ENCODE measurements around the gene SOX5. TPM values are rescaled to one million over a fixed set of nuclear protein-coding genes. Genes with fewer than 3 reads are reported as not detected.

The SOX5 gene
- total RNA-seq, 4 donors from 2014 or later: 13.2 to 32.4 (median 23.3) TPM

DNA sequence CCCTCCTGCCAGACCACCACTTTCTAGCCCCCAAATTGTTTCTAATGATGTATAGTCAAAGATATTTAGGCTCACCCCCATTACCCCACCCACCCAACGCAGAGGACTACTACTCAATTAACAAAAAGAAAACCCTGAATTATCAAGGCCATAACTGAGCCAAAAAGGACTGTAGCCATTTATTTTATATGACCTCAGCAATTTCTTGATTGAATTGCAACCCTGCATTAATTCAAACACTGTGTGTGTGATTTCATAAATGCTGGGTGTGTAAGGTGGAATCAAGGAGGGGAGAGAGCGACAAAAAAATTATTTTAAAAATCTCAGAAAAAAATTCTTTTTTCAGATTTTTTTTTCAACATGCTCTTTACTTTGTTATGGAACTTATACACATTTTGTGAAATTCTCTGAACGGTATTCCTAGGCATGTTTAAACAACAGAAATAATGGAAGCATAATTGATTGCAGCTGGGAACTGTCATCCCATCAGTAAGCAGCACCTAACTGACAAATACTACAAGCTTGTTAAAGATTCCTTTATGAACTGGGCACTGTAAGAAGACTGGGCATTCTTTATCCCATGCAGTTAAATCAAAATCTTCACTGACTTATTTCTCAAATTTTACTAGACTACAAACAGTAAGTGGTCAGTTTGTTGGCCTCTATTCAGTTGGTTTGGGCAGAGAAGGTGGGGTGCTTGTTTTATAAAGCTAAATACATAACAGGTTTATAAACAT lies 179.1 kb downstream of the SOX5 start:
- no peaks in the 10 kb centered on the region for H3K4me1 ChIP-seq
- no peak for DNase-seq
- no peak for TF ChIP-seq CTCF (IDR thresholded peaks at IDR 0.05)
- TF ChIP-seq POLR2A (IDR thresholded peaks at IDR 0.05): no peak
- 88 to 91% methylated on average over 3 of the region's 3 CpGs for WGBS, 2 donors
- intact Hi-C loops (cut with DNase I): no loop called here
- H3K9me3 ChIP-seq: no peaks in the 10 kb centered on the region
- H3K4me3 ChIP-seq (replicated peaks in 1 of 3): no peak overlapping the region
- H3K36me3 ChIP-seq: no peaks in the 10 kb centered on the region
- H3K27ac ChIP-seq: no peak overlapping the region
- H3K27me3 ChIP-seq: no peaks in the 10 kb centered on the region

GRCh38 chr12:23767834-23768233 lies 181.6 kb downstream of the SOX5 start:
- Histone ChIP-seq H3K4me3 (replicated peaks in 1 of 3) (no peak overlapping the region), H3K9me3 (no peaks in the 10 kb centered on the region), H3K4me1 (no peaks in the 10 kb centered on the region), H3K36me3 (no peaks in the 10 kb centered on the region), H3K27me3 (no peaks in the 10 kb centered on the region), H3K27ac (no peak overlapping the region)
- intact Hi-C loops (cut with DNase I): no loop called here
- DNase-seq: no peak
- no peak for TF ChIP-seq CTCF (IDR thresholded peaks at IDR 0.05)
- no peak for TF ChIP-seq POLR2A (IDR thresholded peaks at IDR 0.05)
- WGBS, 2 donors: 94 to 95% methylated on average over 2 of the region's 2 CpGs

DNA sequence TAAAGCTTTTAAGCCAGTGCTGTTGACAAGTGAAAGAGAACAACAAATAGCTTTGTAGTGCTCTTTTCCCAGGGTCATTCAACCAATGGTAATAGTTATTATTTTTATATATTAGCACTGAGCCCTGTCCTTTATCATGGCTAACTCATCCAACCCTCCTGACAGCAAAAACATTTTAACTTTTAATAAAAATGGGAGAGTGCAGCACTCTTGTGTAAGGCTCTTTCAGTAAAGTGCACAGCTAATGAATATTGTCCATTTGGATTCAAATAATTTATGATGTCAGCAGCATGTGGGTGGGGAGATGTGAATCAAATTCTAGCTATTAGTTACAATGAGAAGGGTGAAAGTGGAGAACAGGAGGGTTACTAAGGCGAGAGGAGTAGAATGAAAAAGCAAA lies 185.7 kb downstream of the SOX5 start:
- TF ChIP-seq CTCF (IDR thresholded peaks at IDR 0.05): no peak
- no peak for TF ChIP-seq POLR2A (IDR thresholded peaks at IDR 0.05)
- Histone ChIP-seq H3K36me3 (no peaks in the 10 kb centered on the region), H3K9me3 (no peaks in the 10 kb centered on the region), H3K27ac (no peak overlapping the region), H3K4me3 (replicated peaks in 1 of 3) (no peak overlapping the region), H3K4me1 (peaks cover 0 to 7% of the 10 kb centered on the region in 2 donors), H3K27me3 (no peaks in the 10 kb centered on the region)
- intact Hi-C loops (cut with DNase I): no loop called here
- DNase-seq: no peak
- WGBS, 2 donors: 93 to 97% methylated on average over 1 of the region's 1 CpG

- 17 to 23% methylated on average over 1 of the region's 1 CpG for WGBS, 2 donors
- Histone ChIP-seq H3K9me3 (no peaks in the 10 kb centered on the region), H3K27ac (peak overlapping the region in 1 of 3 donors; percentile 17), H3K27me3 (no peaks in the 10 kb centered on the region), H3K4me1 (peaks cover 4 to 7% of the 10 kb centered on the region in 2 donors), H3K4me3 (replicated peaks in 1 of 3) (no peak overlapping the region), H3K36me3 (no peaks in the 10 kb centered on the region)
- peak; percentile 19 to 27 for DNase-seq
- intact Hi-C loops (cut with DNase I): no loop called here
- TF ChIP-seq CTCF (IDR thresholded peaks at IDR 0.05) (no peak), POLR2A (IDR thresholded peaks at IDR 0.05) (no peak)
These were observed 189.0 kb downstream of the SOX5 start for GRCh38 chr12:23760495-23760894.

DNA sequence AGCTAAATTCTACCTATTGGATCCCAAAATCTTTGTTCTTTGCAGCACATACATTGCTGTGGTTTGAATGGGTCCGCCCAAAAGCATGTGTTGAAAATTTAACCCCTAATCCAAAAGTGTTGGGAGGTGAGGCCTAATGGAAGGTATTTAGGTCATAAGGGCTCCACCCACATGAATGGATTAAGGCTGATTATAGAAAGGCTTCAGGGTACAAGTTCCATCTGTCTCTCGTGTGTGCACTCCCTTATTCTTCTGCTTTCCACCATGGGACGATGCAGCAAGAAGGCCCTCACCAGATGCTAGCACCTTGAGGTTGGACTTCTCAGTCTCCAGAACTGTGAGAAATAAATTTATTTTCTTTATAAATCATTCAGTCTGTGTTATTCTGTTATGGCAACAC lies 190.9 kb downstream of the SOX5 start:
- Histone ChIP-seq H3K4me1 (peaks cover 4 to 7% of the 10 kb centered on the region in 2 donors), H3K36me3 (no peaks in the 10 kb centered on the region), H3K27me3 (no peaks in the 10 kb centered on the region), H3K9me3 (no peaks in the 10 kb centered on the region), H3K4me3 (replicated peaks in 1 of 3) (no peak overlapping the region), H3K27ac (no peak overlapping the region)
- intact Hi-C loops (cut with DNase I): no loop called here
- no peak for DNase-seq
- TF ChIP-seq CTCF (IDR thresholded peaks at IDR 0.05) (no peak), POLR2A (IDR thresholded peaks at IDR 0.05) (no peak)
- WGBS, 2 donors: 94 to 98% methylated on average over 3 of the region's 3 CpGs
